Osteoblast (primary cell): ENCODE measurements around the gene TACC2. TPM values are rescaled to one million over a fixed set of nuclear protein-coding genes. Genes with fewer than 3 reads are reported as not detected.

Source experiments
- DNase-seq: peaks from one replicate; pipeline ENCODE4 v3.0.0; 2011; ENCODE audit warnings: low spot score, mixed read lengths; ENCODE audit not compliant: insufficient read length; ENCODE audit errors: missing footprints
- H2AFZ ChIP-seq: 2 replicates; pipeline ENCODE4 v1.6.0; 2011; ENCODE audit warnings: mild to moderate bottlenecking, low read length
- H3K27ac ChIP-seq: 2 replicates; pipeline ENCODE4 v1.5.1; 2011; ENCODE audit warnings: mild to moderate bottlenecking, low read depth, low read length, moderate library complexity
- H3K27me3 ChIP-seq: 2 replicates; pipeline ENCODE4 v1.6.0; 2012; ENCODE audit warnings: mild to moderate bottlenecking, control low read depth, inconsistent platforms, low read length, moderate library complexity; ENCODE audit not compliant: insufficient read depth
- H3K36me3 ChIP-seq: 2 replicates; pipeline ENCODE4 v1.5.1; 2011; ENCODE audit warnings: mild to moderate bottlenecking, low read length, control low read depth, moderate library complexity; ENCODE audit not compliant: insufficient read depth
- H3K4me1 ChIP-seq: 2 replicates; pipeline ENCODE4 v1.5.1; 2011; ENCODE audit warnings: mild to moderate bottlenecking, low read length, control low read depth, moderate library complexity; ENCODE audit not compliant: insufficient read depth
- H3K4me2 ChIP-seq: 2 replicates; pipeline ENCODE4 v1.6.0; 2011; ENCODE audit warnings: mild to moderate bottlenecking, low read length; ENCODE audit not compliant: insufficient read depth
- H3K4me3 ChIP-seq: fragments of 200-600 bp; sonication (generic); 3 replicates; pipeline ENCODE4 v1.5.1; 2012; ENCODE audit warnings: mild to moderate bottlenecking, low read length, inconsistent platforms; ENCODE audit not compliant: insufficient read depth
- H3K79me2 ChIP-seq: 2 replicates; pipeline ENCODE4 v1.6.0; 2012; ENCODE audit warnings: mild to moderate bottlenecking, low read length, control low read depth, inconsistent platforms; ENCODE audit not compliant: insufficient read depth
- H3K9me3 ChIP-seq: 2 replicates; pipeline ENCODE4 v1.5.1; 2011; ENCODE audit warnings: low read depth, low read length, control low read depth
- H4K20me1 ChIP-seq: 2 replicates; pipeline ENCODE4 v1.6.0; 2012; ENCODE audit warnings: mild to moderate bottlenecking, low read length, control low read depth; ENCODE audit not compliant: insufficient read depth
- total RNA-seq: library from RNA; depleted of rRNA; stranded (reverse); fragments of >200 nt; gene quantifications from 2 replicates; pipeline ENCODE4 v1.2.3, GENCODE V29; 2012
- TF ChIP-seq, protein P1 (sequence below): IDR thresholded peaks from 2 replicates; pipeline ENCODE4 v1.5.1; 2011; ENCODE audit warnings: mild to moderate bottlenecking, low read depth, low read length, moderate library complexity; ENCODE audit errors: extremely low read depth

TACC2 gene
- total RNA-seq, 1 donor = 5.8 TPM

DNA sequence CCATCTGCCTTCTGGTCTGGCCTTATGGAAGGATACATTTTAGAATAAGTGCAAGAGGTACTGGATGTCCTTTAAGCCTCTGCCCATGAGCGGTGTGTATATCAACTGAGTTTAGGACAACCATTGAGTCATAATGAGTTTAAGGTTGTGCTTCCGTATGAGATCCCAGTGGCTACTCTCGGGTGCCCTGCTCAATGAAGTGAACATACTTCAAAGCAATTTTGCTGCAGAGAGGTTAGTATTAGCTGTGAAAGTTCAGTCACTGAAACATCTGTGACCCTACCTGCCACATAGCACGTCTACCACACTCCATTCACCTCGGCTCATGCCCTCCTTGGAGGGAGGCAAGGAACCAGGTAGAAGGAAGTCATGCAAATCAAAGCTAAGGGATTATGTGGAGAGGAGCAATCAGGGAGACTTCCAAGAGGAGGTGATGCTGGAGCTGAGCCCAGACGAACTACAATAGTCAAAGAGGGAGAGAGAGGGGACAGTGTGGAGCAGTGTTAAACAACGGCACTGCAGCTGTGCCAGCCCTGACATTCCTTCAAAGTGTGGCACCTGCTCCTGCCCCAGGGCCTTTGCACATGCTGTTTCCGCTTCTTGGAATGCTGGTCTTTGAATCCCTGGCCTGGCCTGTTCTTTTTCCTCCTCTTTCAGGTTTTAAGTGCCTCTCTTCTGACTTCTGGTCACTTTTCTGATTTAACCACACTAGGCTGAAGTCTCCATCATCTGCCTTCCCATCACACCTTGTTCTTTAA, 307.6 kb downstream of the TACC2 start:
- no peaks in the 10 kb centered on the region for H3K36me3 ChIP-seq
- no peak for DNase-seq

GRCh38 chr10:122297583-122297982, 308.6 kb downstream of the TACC2 start:
- Histone ChIP-seq H3K9me3 (no peaks in the 10 kb centered on the region), H2AFZ (no peak overlapping the region), H3K4me2 (no peak overlapping the region), H3K4me3 (no peak overlapping the region), H3K27me3 (peaks cover 16% of the 10 kb centered on the region), H3K27ac (no peak overlapping the region), H3K4me1 (peaks cover 12% of the 10 kb centered on the region), H3K36me3 (no peaks in the 10 kb centered on the region), H3K79me2 (no peaks in the 10 kb centered on the region), H4K20me1 (no peaks in the 10 kb centered on the region)
- DNase-seq = no peak
- TF ChIP-seq, protein P1, sequence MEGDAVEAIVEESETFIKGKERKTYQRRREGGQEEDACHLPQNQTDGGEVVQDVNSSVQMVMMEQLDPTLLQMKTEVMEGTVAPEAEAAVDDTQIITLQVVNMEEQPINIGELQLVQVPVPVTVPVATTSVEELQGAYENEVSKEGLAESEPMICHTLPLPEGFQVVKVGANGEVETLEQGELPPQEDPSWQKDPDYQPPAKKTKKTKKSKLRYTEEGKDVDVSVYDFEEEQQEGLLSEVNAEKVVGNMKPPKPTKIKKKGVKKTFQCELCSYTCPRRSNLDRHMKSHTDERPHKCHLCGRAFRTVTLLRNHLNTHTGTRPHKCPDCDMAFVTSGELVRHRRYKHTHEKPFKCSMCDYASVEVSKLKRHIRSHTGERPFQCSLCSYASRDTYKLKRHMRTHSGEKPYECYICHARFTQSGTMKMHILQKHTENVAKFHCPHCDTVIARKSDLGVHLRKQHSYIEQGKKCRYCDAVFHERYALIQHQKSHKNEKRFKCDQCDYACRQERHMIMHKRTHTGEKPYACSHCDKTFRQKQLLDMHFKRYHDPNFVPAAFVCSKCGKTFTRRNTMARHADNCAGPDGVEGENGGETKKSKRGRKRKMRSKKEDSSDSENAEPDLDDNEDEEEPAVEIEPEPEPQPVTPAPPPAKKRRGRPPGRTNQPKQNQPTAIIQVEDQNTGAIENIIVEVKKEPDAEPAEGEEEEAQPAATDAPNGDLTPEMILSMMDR = no peak

More for the DNA sequence above, 307.6 kb downstream of the TACC2 start:
- H3K27ac ChIP-seq = no peak overlapping the region
- H3K4me3 ChIP-seq = no peak overlapping the region
- H3K4me2 ChIP-seq = no peak overlapping the region
- H3K4me1 ChIP-seq = peaks cover 9% of the 10 kb centered on the region
- TF ChIP-seq, protein P1 = no peak
- H3K27me3 ChIP-seq = peaks cover 16% of the 10 kb centered on the region
- H3K79me2 ChIP-seq = no peaks in the 10 kb centered on the region
- H4K20me1 ChIP-seq = no peaks in the 10 kb centered on the region
- H2AFZ ChIP-seq = no peak overlapping the region
- H3K9me3 ChIP-seq = no peaks in the 10 kb centered on the region

DNA sequence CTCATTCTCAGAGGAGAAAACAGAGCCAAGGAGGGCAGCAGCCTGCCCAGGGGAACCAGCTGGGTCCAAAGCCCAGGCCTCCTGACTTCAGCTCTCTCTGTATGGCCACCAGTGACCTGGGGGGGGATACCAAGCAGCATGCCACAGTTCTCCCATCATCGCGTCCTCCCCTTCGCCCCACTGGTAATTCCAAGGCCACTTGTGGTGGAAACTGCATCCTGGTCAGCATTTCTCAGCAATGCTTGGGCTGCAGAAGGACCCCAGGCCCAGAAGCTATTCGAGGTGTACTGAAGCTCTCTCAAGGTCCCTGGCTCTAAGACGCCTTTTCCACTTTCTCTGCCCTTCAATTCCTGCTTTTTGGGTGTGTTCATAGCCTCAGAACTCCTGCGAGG, 309.2 kb downstream of the TACC2 start:
- Histone ChIP-seq H3K9me3 (no peaks in the 10 kb centered on the region), H2AFZ (no peak overlapping the region), H3K4me1 (peaks cover 12% of the 10 kb centered on the region), H4K20me1 (no peaks in the 10 kb centered on the region), H3K4me3 (no peak overlapping the region), H3K4me2 (no peak overlapping the region), H3K27me3 (peaks cover 16% of the 10 kb centered on the region), H3K36me3 (no peaks in the 10 kb centered on the region), H3K27ac (no peak overlapping the region), H3K79me2 (no peaks in the 10 kb centered on the region)
- TF ChIP-seq, protein P1 = no peak
- DNase-seq = no peak

DNA sequence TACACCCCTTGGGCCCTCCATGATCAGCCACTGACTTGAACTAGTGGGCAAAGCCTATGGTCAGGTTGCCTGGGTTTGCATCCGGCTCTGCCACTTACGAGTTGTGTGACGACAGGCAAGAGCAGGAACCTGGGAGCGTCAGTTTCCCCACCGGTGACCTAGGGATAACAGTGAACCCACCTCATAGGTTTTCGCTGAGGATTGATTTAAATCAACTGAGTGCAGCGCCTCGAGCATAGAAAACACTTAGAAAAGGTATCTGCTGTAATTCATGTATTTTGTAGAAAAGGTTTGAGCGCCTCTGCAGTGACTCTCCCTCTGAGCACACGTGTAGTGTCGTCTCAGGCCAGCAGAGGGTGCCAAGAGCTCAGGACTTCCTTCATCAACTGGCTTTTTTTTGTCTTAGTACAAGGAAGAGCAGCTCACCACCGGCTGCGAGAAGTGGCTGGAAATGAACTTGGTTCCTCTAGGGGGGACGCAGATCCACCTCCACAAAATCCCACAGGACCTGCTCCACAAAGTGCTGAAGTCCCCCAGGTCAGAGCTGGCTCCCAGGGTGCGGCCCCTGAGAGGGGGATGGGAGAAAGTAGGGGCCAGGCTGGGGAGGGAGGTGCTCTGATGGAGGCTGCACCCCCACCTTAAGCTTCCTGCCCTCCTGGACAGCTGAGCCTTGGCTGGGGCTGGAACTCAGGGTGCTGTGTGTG, 309.8 kb downstream of the TACC2 start:
- no peaks in the 10 kb centered on the region for H3K36me3 ChIP-seq
- peak; percentile 91 for DNase-seq
- H3K9me3 ChIP-seq = no peaks in the 10 kb centered on the region
- peaks cover 12% of the 10 kb centered on the region for H3K4me1 ChIP-seq
- H3K4me2 ChIP-seq = peak overlapping the region; percentile 65
- peak overlapping the region; percentile 79 for H2AFZ ChIP-seq
- H3K27me3 ChIP-seq = peaks cover 16% of the 10 kb centered on the region
- H4K20me1 ChIP-seq = no peaks in the 10 kb centered on the region
- no peaks in the 10 kb centered on the region for H3K79me2 ChIP-seq
- peak overlapping the region; percentile 50 for H3K4me3 ChIP-seq
- TF ChIP-seq, protein P1 = peak; percentile 93
- no peak overlapping the region for H3K27ac ChIP-seq
